GM12878 (cell line): ENCODE data around the gene RHOC. TPM values are rescaled to one million over a fixed set of nuclear protein-coding genes. Genes with fewer than 3 reads are reported as not detected.

ENCODE experiments used
- ATAC-seq: fragments of 200-7000 bp; cut with Tn5 transposase; 3 replicates; pipeline ENCODE4 v1.9.1; 2020; ENCODE audit warnings: mild to moderate bottlenecking, moderate library complexity
- BruUV-seq: library from RNA; stranded (reverse); fragments of 400-500 nt; replicated peaks from 2 replicates; lab custom pipeline; 2021; lab: Mats Ljungman, UMichigan
- CTCF ChIA-PET: fragments of 300-600 bp; sonication (Branson Sonifier 250); formaldehyde crosslinking; extraction: SDS; loops from one replicate; lab custom pipeline; 2021; ENCODE audit warnings: inconsistent platforms; lab: Yijun Ruan, JAX
- POLR2A ChIA-PET: fragments of 350-600 bp; formaldehyde crosslinking; extraction: SDS; loops from one replicate; lab custom pipeline; 2021; ENCODE audit warnings: inconsistent platforms; lab: Charles Lee
- RAD21 ChIA-PET: fragments of 300-600 bp; sonication (Branson Sonifier 250); formaldehyde crosslinking; loops from one replicate; lab custom pipeline; 2023; ENCODE audit warnings: antibody characterized with exemption; ENCODE audit not compliant: unreplicated experiment; lab: Charles Lee
- SMC1A ChIA-PET: fragments of 300-600 bp; sonication (Branson Sonifier 250); formaldehyde crosslinking; loops from one replicate; lab custom pipeline; 2023; ENCODE audit not compliant: unreplicated experiment, uncharacterized antibody; lab: Charles Lee
- DNase-seq: peaks from one replicate; pipeline ENCODE4 v3.0.0-alpha.2; 2011; ENCODE audit warnings: low read depth, low spot score
- FAIRE-seq: peaks from 3 replicates; lab custom pipeline; 2011; peaks lifted over from hg19 to GRCh38; lab: Jason Lieb, UNC
- H2AFZ ChIP-seq: 2 replicates; pipeline ENCODE4 v1.6.0; 2011; ENCODE audit warnings: low read depth, low read length, control low read depth; ENCODE audit not compliant: control insufficient read depth
- H3K27ac ChIP-seq: 2 replicates; pipeline ENCODE4 v1.5.1; 2011; ENCODE audit warnings: control low read depth; ENCODE audit not compliant: control insufficient read depth, insufficient read depth
- H3K27me3 ChIP-seq, 2 experiments: replicated peaks in 1 of 2; 2 replicates each; pipeline versions ENCODE4 v1.6.0 to v1.6.1; 2011; ENCODE audit warnings: low read length in 1 of 2; ENCODE audit not compliant: control insufficient read depth in 2 of 2, insufficient read depth in 2 of 2
- H3K36me3 ChIP-seq, 2 experiments: 2 replicates each; pipeline ENCODE4 v1.5.1; 2011; ENCODE audit warnings: low read length in 1 of 2; ENCODE audit not compliant: control insufficient read depth in 2 of 2, insufficient read depth in 2 of 2
- H3K4me1 ChIP-seq: 2 replicates; pipeline ENCODE4 v1.6.1; 2011; ENCODE audit warnings: mild to moderate bottlenecking, low read length, moderate library complexity, mixed read lengths; ENCODE audit not compliant: control insufficient read depth, insufficient read depth
- H3K4me2 ChIP-seq: 2 replicates; pipeline ENCODE4 v1.6.0; 2011; ENCODE audit warnings: control low read depth; ENCODE audit not compliant: control insufficient read depth, insufficient read depth
- H3K4me3 ChIP-seq: fragments of 200-600 bp; sonication (generic); 2 replicates; pipeline ENCODE4 v1.5.1; 2016
- H3K79me2 ChIP-seq: 2 replicates; pipeline ENCODE4 v1.6.0; 2011; ENCODE audit warnings: low read length; ENCODE audit not compliant: control insufficient read depth, insufficient read depth
- H3K9ac ChIP-seq: 2 replicates; pipeline ENCODE4 v1.8.0; 2011; ENCODE audit warnings: low read length, control low read depth, mixed read lengths; ENCODE audit not compliant: control insufficient read depth, insufficient read depth
- H3K9me3 ChIP-seq: replicated peaks from 3 replicates; pipeline ENCODE4 v1.5.1; 2011; ENCODE audit warnings: mild to moderate bottlenecking, low read length; ENCODE audit not compliant: control insufficient read depth, insufficient read depth
- H4K20me1 ChIP-seq: 2 replicates; pipeline ENCODE4 v1.6.0; 2011; ENCODE audit not compliant: control insufficient read depth, insufficient read depth
- BCLAF1 ChIP-seq: fragments of 450-650 bp; IDR thresholded peaks from 2 replicates; pipeline ENCODE4 v1.6.1; 2017; ENCODE audit warnings: antibody characterized with exemption, mild to moderate bottlenecking, moderate library complexity
- IRF3 ChIP-seq: fragments of 450-650 bp; IDR thresholded peaks from 2 replicates; pipeline ENCODE4 v1.6.1; 2014; ENCODE audit warnings: mild to moderate bottlenecking
- NFYA ChIP-seq: IDR thresholded peaks from 2 replicates; pipeline ENCODE4 v1.6.1; 2011; ENCODE audit warnings: low read depth, mild to moderate bottlenecking, low read length, improper control_type of control experiment, borderline replicate concordance
- SMARCA5 ChIP-seq: fragments of 450-650 bp; IDR thresholded peaks from 2 replicates; pipeline ENCODE4 v1.6.1; 2017; ENCODE audit warnings: mild to moderate bottlenecking
- SPI1 ChIP-seq: IDR thresholded peaks from 2 replicates; pipeline ENCODE4 v1.6.1; 2011; ENCODE audit warnings: low read depth, mild to moderate bottlenecking, low read length, moderate library complexity, borderline replicate concordance; ENCODE audit not compliant: insufficient read depth
- ZBTB33 ChIP-seq: fragments of 450-650 bp; IDR thresholded peaks from 2 replicates; pipeline ENCODE4 v1.6.1; 2017; ENCODE audit warnings: mild to moderate bottlenecking
- WGBS: methylation state at CpG from one replicate; pipeline ENCODE4 v1.1.6; 2016; ENCODE audit warnings: low lambda C conversion rate; ENCODE audit not compliant: insufficient replicate concordance, insufficient coverage; ENCODE audit errors: missing lambda C conversion rate; 5-methylcytosine and 5-hydroxymethylcytosine counted together
- in situ Hi-C: fragments of 300-500 bp; cut with MboI; formaldehyde crosslinking; loops from 9 replicates; pipeline ENCODE4 v1.14.3; 2018; ENCODE audit warnings: mixed read lengths
- intact Hi-C: fragments of 100-400 bp; cut with micrococcal nuclease; formaldehyde crosslinking; loops from one replicate; pipeline ENCODE4 v1.14.2; 2022; ENCODE audit not compliant: unreplicated experiment
- polyA plus RNA-seq, 11 experiments: library from polyadenylated mRNA; depleted of rRNA in 4 of 11; unstranded in 6 of 11; stranded (reverse) in 5 of 11; fragments of >200 nt; fragmentation: Nextera tagmentation in 4 of 11; fragmentation: Illumina TruSeq in 1 of 11; extraction: Ambion mirVana in 4 of 11; extraction: Trizol in 1 of 11; gene quantifications; 1 replicate in 1 of 11; 2 replicates in 10 of 11; pipeline versions ENCODE4 v1.2.1 to v1.2.3, GENCODE V29; 2011 to 2016; ENCODE audit warnings: inconsistent platforms in 2 of 11, missing spikeins in 2 of 11, low read depth in 1 of 11
- total RNA-seq, 4 experiments: library from RNA; depleted of rRNA in 3 of 4; stranded (reverse); fragments of >200 nt in 3 of 4; fragmentation: Illumina TruSeq in 1 of 4; extraction: Trizol in 1 of 4; gene quantifications; 2 replicates each; pipeline versions ENCODE4 v1.2.1 to v1.2.3, GENCODE V29; 2013 to 2021

Gene RHOC
- total and polyA plus RNA-seq, 10 of the 15 experiments (the other 5 are each of a cell fraction or from before 2014, with no cell fraction given), result 20.6 to 371 (median 158) TPM

- Histone ChIP-seq H3K4me1 (peaks cover 34% of the 10 kb centered on the region), H3K36me3 (peaks cover 0 to 17% of the 10 kb centered on the region in 2 experiments; a peak in 3 of 4 replicates), H3K27me3 (no peaks in the 10 kb centered on the region), H3K27ac (no peak overlapping the region), H3K4me3 (no peak overlapping the region), H3K79me2 (peaks cover 33% of the 10 kb centered on the region), H3K9me3 (no peaks in the 10 kb centered on the region), H4K20me1 (no peaks in the 10 kb centered on the region), H3K4me2 (no peak overlapping the region), H2AFZ (no peak overlapping the region), H3K9ac (no peak overlapping the region)
- DNase-seq, result no peak
- ChIA-PET POLR2A (interaction anchor here (0.6 to 3.6 kb wide), 4 partner anchors 27 to 83 kb away, joined by 3 to 26 read pairs (median 12); partner anchors contain the start of genes CAPZA1, MOV10 and ST7L), SMC1A (interaction anchor here (1.0 to 4.0 kb wide), 4 partner anchors 23 to 200 kb away, joined by 3 to 28 read pairs (median 4); partner anchors contain the start of gene MOV10), RAD21 (interaction anchor here (3.3 to 4.1 kb wide), 2 partner anchors 13 to 28 kb away, joined by 14 to 42 read pairs; partner anchors contain the start of genes MOV10 and PPM1J), CTCF (interaction anchor here (0.9 to 5.6 kb wide), 3 partner anchors 14 to 201 kb away, joined by 3 to 48 read pairs (median 3); partner anchors contain the start of gene PPM1J)
- no peak for FAIRE-seq
- no peak for ATAC-seq
- BruUV-seq, result no TSS peak
- no peak for TF ChIP-seq NFYA
- no peak for TF ChIP-seq SPI1
- TF ChIP-seq SMARCA5, result no peak
- no peak for TF ChIP-seq BCLAF1
- TF ChIP-seq ZBTB33, result no peak
- no peak for TF ChIP-seq IRF3
- intact Hi-C loops, result no loop called here
- in situ Hi-C loops, result no loop called here
- 97% methylated on average over 3 of the region's 3 CpGs for WGBS
Measured at GRCh38 chr1:112702067-112702395, 4.9 kb downstream of the RHOC start.
